AG10803 (cell line): ENCODE data around the gene PKD1L1.

Experiments
- DNase-seq: peaks from one replicate; pipeline ENCODE4 v3.0.0; 2010; ENCODE audit warnings: low read depth
- H3K4me3 ChIP-seq: 2 replicates; pipeline ENCODE4 v1.5.1; 2011; ENCODE audit warnings: mild to moderate bottlenecking, low read length, control low read depth
- CTCF ChIP-seq: conservative IDR thresholded peaks from 2 replicates; pipeline ENCODE4 v1.5.1; 2011; ENCODE audit warnings: mild to moderate bottlenecking, low read length, control low read depth, inconsistent platforms

The PKD1L1 gene

GRCh38 chr7:47808321-47808720 is 139.9 kb downstream of the PKD1L1 start:
- no peak overlapping the region for H3K4me3 ChIP-seq
- no peak for TF ChIP-seq CTCF
- no peak for DNase-seq

DNA sequence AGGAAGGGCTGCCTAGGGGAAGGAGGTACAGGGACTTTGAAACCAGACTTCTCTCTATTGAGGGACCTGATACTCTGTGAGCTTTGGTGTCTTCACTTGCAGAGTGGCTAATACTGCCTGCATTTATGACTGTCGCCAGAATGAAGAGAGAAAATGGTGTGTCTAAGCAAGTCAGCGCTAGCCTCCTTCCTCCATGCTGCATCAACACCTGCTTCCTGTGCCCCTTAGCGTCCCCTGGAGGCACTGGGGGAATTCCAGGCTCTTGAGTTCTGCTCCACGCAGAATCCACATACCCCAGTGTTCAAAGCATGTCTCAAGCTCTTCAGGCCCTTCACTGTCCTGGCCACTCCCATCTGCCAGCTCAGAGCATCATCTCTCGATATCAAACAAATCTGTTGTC is 140.5 kb downstream of the PKD1L1 start:
- no peak for TF ChIP-seq CTCF
- DNase-seq = no peak
- H3K4me3 ChIP-seq = no peak overlapping the region

DNA sequence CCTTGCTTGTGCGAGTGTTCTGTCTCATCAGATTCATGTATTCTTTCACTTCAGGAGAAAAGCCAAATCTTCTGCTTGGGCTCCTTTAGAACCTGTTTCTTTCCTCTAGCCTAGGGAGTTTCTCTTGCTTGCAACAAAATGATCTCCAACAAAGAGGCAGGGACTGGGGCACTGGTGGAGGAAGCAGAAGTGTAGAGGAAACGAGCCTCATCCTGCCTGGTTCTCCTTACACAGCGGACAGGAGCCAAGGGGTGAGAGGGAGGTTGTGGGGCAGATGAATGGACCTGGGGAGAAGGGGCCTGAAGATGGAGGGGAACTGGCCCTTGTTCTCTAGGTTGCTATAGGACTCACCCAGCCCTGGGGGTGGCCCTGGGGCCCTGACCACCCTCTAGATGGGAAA is 141.1 kb downstream of the PKD1L1 start:
- DNase-seq = no peak
- no peak overlapping the region for H3K4me3 ChIP-seq
- TF ChIP-seq CTCF = no peak

DNA sequence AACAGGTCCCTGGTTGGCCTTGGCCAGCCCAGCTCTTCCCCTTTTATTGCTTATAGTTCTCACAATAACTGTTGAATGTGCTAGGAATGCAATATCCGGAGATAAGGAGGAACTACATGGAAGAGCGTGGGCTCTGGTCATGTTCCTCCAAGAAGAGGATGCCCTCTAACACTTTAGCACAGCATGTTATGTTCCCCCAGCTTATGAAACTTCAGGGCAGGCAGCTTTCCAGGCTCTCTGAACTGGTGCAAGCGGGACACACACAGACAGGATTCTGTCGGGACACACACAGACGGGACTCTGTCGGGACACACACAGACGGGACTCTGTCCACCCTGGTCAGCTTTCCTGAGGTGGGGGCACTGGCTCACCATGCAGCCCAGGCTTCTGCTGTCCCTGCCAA is 141.6 kb downstream of the PKD1L1 start:
- H3K4me3 ChIP-seq = no peak overlapping the region
- no peak for DNase-seq

GRCh38 chr7:47804767-47805545 is 143.3 kb downstream of the PKD1L1 start:
- no peak for DNase-seq
- TF ChIP-seq CTCF = no peak
- H3K4me3 ChIP-seq = no peak overlapping the region

More for the DNA sequence above, 141.6 kb downstream of the PKD1L1 start:
- TF ChIP-seq CTCF = no peak

GRCh38 chr7:47803846-47804245 is 144.4 kb downstream of the PKD1L1 start:
- TF ChIP-seq CTCF = no peak
- H3K4me3 ChIP-seq = no peak overlapping the region
- DNase-seq = no peak

DNA sequence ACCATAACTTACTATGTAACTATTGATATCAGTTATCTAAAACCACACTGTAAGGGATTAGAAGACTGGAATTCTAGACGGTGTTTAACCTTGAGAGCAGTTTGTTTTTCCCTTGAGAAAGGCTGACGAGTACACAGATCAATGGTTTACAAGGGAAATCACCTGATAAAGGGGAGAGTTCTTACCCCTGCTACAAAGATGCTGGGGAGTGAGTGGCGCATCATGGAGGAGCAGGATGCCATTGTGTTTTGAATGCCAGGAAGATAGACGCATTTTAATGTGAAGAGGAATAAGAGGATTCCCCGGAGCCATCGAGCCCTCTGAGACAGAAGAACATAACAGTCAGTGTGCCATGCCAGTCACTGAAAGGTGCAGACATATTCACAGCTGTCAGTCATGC is 145.2 kb downstream of the PKD1L1 start:
- H3K4me3 ChIP-seq = no peak overlapping the region
- no peak for DNase-seq
- TF ChIP-seq CTCF = no peak
